Right forelimb (tissue), 1 donor: ENCODE data around the gene KRTAP4-3.
"Not testable (repeated sequence)": the region's sequence is repeated elsewhere in the genome, so short reads cannot be mapped to it uniquely, and the experiment has no call there.

Source experiments
- DNase-seq: peaks from one replicate; pipeline ENCODE4 v3.0.0-alpha.2; 2018

The KRTAP4-3 gene

GRCh38 chr17:41150026-41150425 lies 18.0 kb downstream of the KRTAP4-3 start:
- DNase-seq, result no peak

- DNase-seq, result no peak
Observed at GRCh38 chr17:41149652-41149985, 18.4 kb downstream of the KRTAP4-3 start, which contains the start of gene KRTAP4-5. Gene KRTAP4-5 (minus strand): TSS chr17:41149825. CDS start chr17:41149767, 58 bp downstream.

GRCh38 chr17:41148971-41149651 lies 18.9 kb downstream of the KRTAP4-3 start:
- DNase-seq, result not testable (repeated sequence)

GRCh38 chr17:41147531-41148204 lies 20.4 kb downstream of the KRTAP4-3 start:
- DNase-seq, result no peak

- DNase-seq, result no peak
Observed at GRCh38 chr17:41145261-41145660, 22.8 kb downstream of the KRTAP4-3 start.

- no peak for DNase-seq
Observed at GRCh38 chr17:41144846-41145245, 23.2 kb downstream of the KRTAP4-3 start.

GRCh38 chr17:41141361-41141760 lies 26.7 kb downstream of the KRTAP4-3 start:
- no peak for DNase-seq

GRCh38 chr17:41140360-41141131 lies 27.5 kb downstream of the KRTAP4-3 start, which contains the start of gene KRTAP4-6:
Gene KRTAP4-6 (minus strand): TSS chr17:41140544. CDS start chr17:41140487, 57 bp downstream.
- no peak for DNase-seq

- not testable (repeated sequence) for DNase-seq
Observed at GRCh38 chr17:41139865-41140264, 28.2 kb downstream of the KRTAP4-3 start.

- no peak for DNase-seq
Observed at GRCh38 chr17:41133880-41134735, 33.9 kb downstream of the KRTAP4-3 start.

GRCh38 chr17:41131979-41132378 lies 36.0 kb downstream of the KRTAP4-3 start:
- no peak for DNase-seq

- no peak for DNase-seq
Observed at GRCh38 chr17:41127371-41127770, 40.6 kb downstream of the KRTAP4-3 start.

- DNase-seq, result no peak
Observed at GRCh38 chr17:41126412-41126811, 41.6 kb downstream of the KRTAP4-3 start.

GRCh38 chr17:41125064-41125463 lies 43.0 kb downstream of the KRTAP4-3 start:
- DNase-seq, result no peak

- DNase-seq, result not testable (repeated sequence)
Observed at GRCh38 chr17:41123991-41124371, 44.0 kb downstream of the KRTAP4-3 start, which contains the start of gene KRTAP4-12. Gene KRTAP4-12 (minus strand): TSS chr17:41124182. CDS start chr17:41124122, 60 bp downstream.

GRCh38 chr17:41123292-41123990 lies 44.6 kb downstream of the KRTAP4-3 start:
- not testable (repeated sequence) for DNase-seq

- no peak for DNase-seq
Observed at GRCh38 chr17:41121742-41122141, 46.3 kb downstream of the KRTAP4-3 start.

GRCh38 chr17:41119696-41120690 lies 48.0 kb downstream of the KRTAP4-3 start:
- DNase-seq, result not testable (repeated sequence)

GRCh38 chr17:41118721-41119120 lies 49.3 kb downstream of the KRTAP4-3 start:
- no peak for DNase-seq

GRCh38 chr17:41117846-41118386 lies 50.1 kb downstream of the KRTAP4-3 start, which contains the start of gene KRTAP4-11:
Gene KRTAP4-11 (minus strand): TSS chr17:41118373. CDS start chr17:41118315, 58 bp downstream.
- DNase-seq, result not testable (repeated sequence)
